HEK293T (cell line): Measurements from ENCODE around the gene ARHGAP10.

Experiments used
- ARNT ChIP-seq: fragments of 450-650 bp; IDR thresholded peaks from 2 replicates; pipeline ENCODE4 v1.6.1; 2017; ENCODE audit warnings: mild to moderate bottlenecking
- BHLHE40 ChIP-seq: fragments of 450-650 bp; IDR thresholded peaks from 2 replicates; pipeline ENCODE4 v1.6.1; 2016; ENCODE audit warnings: mild to moderate bottlenecking, moderate library complexity, borderline replicate concordance
- FOXA1 ChIP-seq: fragments of 450-650 bp; IDR thresholded peaks from 2 replicates; pipeline ENCODE4 v1.6.1; 2016; ENCODE audit warnings: mild to moderate bottlenecking
- FOXM1 ChIP-seq: fragments of 450-650 bp; IDR thresholded peaks from 2 replicates; pipeline ENCODE4 v1.6.1; 2017; ENCODE audit warnings: mild to moderate bottlenecking, borderline replicate concordance
- HDGF ChIP-seq: fragments of 450-650 bp; IDR thresholded peaks from 2 replicates; pipeline ENCODE4 v1.6.1; 2017; ENCODE audit warnings: antibody characterized with exemption, borderline replicate concordance
- L3MBTL2 ChIP-seq: fragments of 450-650 bp; conservative IDR thresholded peaks from 2 replicates; pipeline ENCODE4 v1.6.1; 2016; ENCODE audit warnings: mild to moderate bottlenecking
- LEF1 ChIP-seq: fragments of 450-650 bp; IDR thresholded peaks from 2 replicates; pipeline ENCODE4 v1.6.1; 2017; ENCODE audit warnings: mild to moderate bottlenecking, borderline replicate concordance
- PKNOX1 ChIP-seq: fragments of 450-650 bp; IDR thresholded peaks from 2 replicates; pipeline ENCODE4 v1.6.1; 2016
- SP1 ChIP-seq: fragments of 450-650 bp; IDR thresholded peaks from 2 replicates; pipeline ENCODE4 v1.6.1; 2017
- SUZ12 ChIP-seq: fragments of 450-650 bp; IDR thresholded peaks from 2 replicates; pipeline ENCODE4 v1.6.1; 2016; ENCODE audit warnings: mild to moderate bottlenecking
- ZNF384 ChIP-seq: fragments of 450-650 bp; IDR thresholded peaks from 2 replicates; pipeline ENCODE4 v1.6.1; 2016

- TF ChIP-seq FOXM1 (no peak), FOXA1 (no peak), LEF1 (no peak), HDGF (no peak), BHLHE40 (no peak), SUZ12 (no peak), PKNOX1 (no peak), SP1 (no peak), ZNF384 (no peak), ARNT (no peak), L3MBTL2 (no peak)
These were observed 386.7 kb downstream of the ARHGAP10 start for GRCh38 chr4:148118633-148119032.
